Amygdala (tissue), 56 donors: Measurements from ENCODE around the gene NPM1.
A peak's percentile ranks its signal among the peaks of the same experiment; 100 is the strongest.
"Not testable (repeated sequence)": the region's sequence is repeated elsewhere in the genome, so short reads cannot be mapped to it uniquely, and the experiment has no call there.

ENCODE experiments used
- DNase-seq, 56 donors: peaks; one replicate each; lab custom pipeline; 2025; lab: John Stamatoyannopoulos, UW

Gene NPM1

GRCh38 chr5:171409164-171410136 is 21.8 kb downstream of the NPM1 start:
- DNase-seq = no peak

GRCh38 chr5:171410181-171410580 is 22.5 kb downstream of the NPM1 start:
- DNase-seq = no peak

GRCh38 chr5:171412186-171412585 is 24.5 kb downstream of the NPM1 start:
- no peak for DNase-seq

- no peak for DNase-seq
These were observed 25.7 kb downstream of the NPM1 start for GRCh38 chr5:171413153-171413910.

- DNase-seq = not testable (repeated sequence)
These were observed 26.3 kb downstream of the NPM1 start for GRCh38 chr5:171413993-171414392.

GRCh38 chr5:171415115-171415730 is 27.6 kb downstream of the NPM1 start:
- DNase-seq = peak in 1 of 56 donors; percentile 16

- DNase-seq = no peak
These were observed 28.8 kb downstream of the NPM1 start for GRCh38 chr5:171416160-171417049.

GRCh38 chr5:171418316-171418981 is 30.8 kb downstream of the NPM1 start:
- peak in 47 of 56 donors; percentile 11 to 74 (median 37) for DNase-seq

GRCh38 chr5:171418982-171419687 is 31.5 kb downstream of the NPM1 start, which contains the start of gene FGF18:
TSS of gene FGF18 (plus strand) at chr5:171419647. CDS start at chr5:171420200, 553 bp downstream.
- DNase-seq = no peak

GRCh38 chr5:171419688-171420430 is 32.2 kb downstream of the NPM1 start:
- peak in 1 of 56 donors; percentile 23 for DNase-seq

GRCh38 chr5:171420431-171421241 is 33.0 kb downstream of the NPM1 start:
- DNase-seq = peak in 41 of 56 donors; percentile 10 to 76 (median 40)

- no peak for DNase-seq
These were observed 33.9 kb downstream of the NPM1 start for GRCh38 chr5:171421331-171422262.

GRCh38 chr5:171422495-171422894 is 34.8 kb downstream of the NPM1 start:
- DNase-seq = no peak

GRCh38 chr5:171422902-171423663 is 35.4 kb downstream of the NPM1 start:
- DNase-seq = no peak

- no peak for DNase-seq
These were observed 37.1 kb downstream of the NPM1 start for GRCh38 chr5:171424726-171425125.
